Hepatocyte (in vitro differentiated cells): ENCODE results near the gene ARMC10. TPM values are rescaled to one million over a fixed set of nuclear protein-coding genes. Genes with fewer than 3 reads are reported as not detected.
"Not testable (repeated sequence)": the region's sequence is repeated elsewhere in the genome, so short reads cannot be mapped to it uniquely, and the experiment has no call there.

Experiments
- DNase-seq: peaks from one replicate; pipeline ENCODE4 v3.0.0-alpha.2; 2016; ENCODE audit warnings: low spot score
- H2AFZ ChIP-seq: fragments of 200-600 bp; sonication (generic); 2 replicates; pipeline ENCODE4 v1.6.0; 2016; ENCODE audit warnings: antibody characterized with exemption, mild to moderate bottlenecking
- H3K27ac ChIP-seq: fragments of 200-600 bp; sonication (generic); 2 replicates; pipeline ENCODE4 v1.5.1; 2016; ENCODE audit warnings: mild to moderate bottlenecking
- H3K27me3 ChIP-seq: fragments of 200-600 bp; sonication (generic); 2 replicates; pipeline ENCODE4 v1.6.1; 2016
- H3K36me3 ChIP-seq: fragments of 200-600 bp; sonication (generic); replicated peaks from 2 replicates; pipeline ENCODE4 v1.5.1; 2016; ENCODE audit warnings: low read depth; ENCODE audit not compliant: insufficient read depth
- H3K4me1 ChIP-seq: fragments of 200-600 bp; sonication (generic); 2 replicates; pipeline ENCODE4 v1.5.1; 2016; ENCODE audit warnings: mild to moderate bottlenecking, moderate library complexity; ENCODE audit not compliant: insufficient read depth
- H3K4me2 ChIP-seq: fragments of 200-600 bp; sonication (generic); 2 replicates; pipeline ENCODE4 v1.6.0; 2016
- H3K4me3 ChIP-seq: fragments of 200-600 bp; sonication (generic); 2 replicates; pipeline ENCODE4 v1.5.1; 2016; ENCODE audit warnings: mild to moderate bottlenecking
- H3K79me2 ChIP-seq: fragments of 200-600 bp; sonication (generic); 2 replicates; pipeline ENCODE4 v1.6.0; 2017; ENCODE audit warnings: mild to moderate bottlenecking
- H3K9me2 ChIP-seq: fragments of 200-600 bp; sonication (generic); replicated peaks from 2 replicates; pipeline ENCODE4 v1.6.0; 2017; ENCODE audit warnings: mild to moderate bottlenecking; ENCODE audit not compliant: insufficient read depth
- H3K9me3 ChIP-seq: fragments of 200-600 bp; sonication (generic); 2 replicates; pipeline ENCODE4 v1.5.1; 2016; ENCODE audit warnings: low read depth, mild to moderate bottlenecking
- H4K20me1 ChIP-seq: fragments of 200-600 bp; sonication (generic); 2 replicates; pipeline ENCODE4 v1.6.0; 2016; ENCODE audit warnings: mild to moderate bottlenecking; ENCODE audit not compliant: insufficient read depth, poor library complexity, severe bottlenecking
- EZH2 ChIP-seq: fragments of 200-600 bp; sonication (generic); IDR thresholded peaks from 2 replicates; pipeline ENCODE4 v1.6.1; 2016; ENCODE audit warnings: antibody characterized with exemption, mild to moderate bottlenecking, borderline replicate concordance
- EZH2phosphoT487 ChIP-seq: fragments of 200-600 bp; sonication (generic); IDR thresholded peaks from one replicate; pipeline ENCODE4 v1.6.1; 2018; ENCODE audit warnings: antibody characterized with exemption, mild to moderate bottlenecking, low read depth, moderate library complexity; ENCODE audit not compliant: unreplicated experiment, severe bottlenecking
- WGBS: methylation state at CpG from one replicate; pipeline ENCODE4 v1.1.6; 2016; ENCODE audit warnings: low lambda C conversion rate; ENCODE audit errors: missing lambda C conversion rate; 5-methylcytosine and 5-hydroxymethylcytosine counted together
- polyA plus RNA-seq: library from polyadenylated mRNA; unstranded; fragments of >200 nt; fragmentation: Nextera tagmentation; extraction: Ambion mirVana; gene quantifications from 2 replicates; pipeline ENCODE4 v1.2.1, GENCODE V29; 2016
- total RNA-seq: library from RNA; depleted of rRNA; stranded (reverse); fragments of >200 nt; gene quantifications from 2 replicates; pipeline ENCODE4 v1.2.3, GENCODE V29; 2014
- TF ChIP-seq, protein P1 (sequence below): fragments of 200-600 bp; sonication (generic); IDR thresholded peaks from 2 replicates; pipeline ENCODE4 v1.5.1; 2016; ENCODE audit warnings: antibody characterized with exemption, mild to moderate bottlenecking; ENCODE audit not compliant: poor library complexity

Gene ARMC10
- total and polyA plus RNA-seq, 2 experiments from 2014 or later = 27.2 to 33.5 TPM

DNA sequence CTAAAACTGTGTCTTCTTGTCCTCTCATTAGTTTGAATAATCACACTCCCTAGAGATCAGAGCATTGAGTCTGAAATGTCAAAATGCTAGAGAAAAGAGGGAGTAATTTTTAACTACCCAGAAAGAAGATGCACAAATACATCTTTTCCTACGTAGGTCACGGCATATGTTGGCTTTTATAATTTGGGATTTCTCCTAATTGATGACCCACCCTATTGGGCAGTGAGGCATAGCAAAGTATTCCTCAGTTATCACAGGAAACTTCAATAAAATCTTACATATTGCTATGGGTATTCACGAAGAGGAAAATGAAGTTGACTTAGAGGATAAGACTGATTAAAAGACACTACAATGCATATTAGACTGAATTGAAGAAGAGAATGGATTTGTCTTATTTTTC lies 25.4 kb downstream of the ARMC10 start:
- no peaks in the 10 kb centered on the region for H3K79me2 ChIP-seq
- DNase-seq = no peak
- no peak for TF ChIP-seq EZH2
- no peak for TF ChIP-seq EZH2phosphoT487
- TF ChIP-seq, protein P1, sequence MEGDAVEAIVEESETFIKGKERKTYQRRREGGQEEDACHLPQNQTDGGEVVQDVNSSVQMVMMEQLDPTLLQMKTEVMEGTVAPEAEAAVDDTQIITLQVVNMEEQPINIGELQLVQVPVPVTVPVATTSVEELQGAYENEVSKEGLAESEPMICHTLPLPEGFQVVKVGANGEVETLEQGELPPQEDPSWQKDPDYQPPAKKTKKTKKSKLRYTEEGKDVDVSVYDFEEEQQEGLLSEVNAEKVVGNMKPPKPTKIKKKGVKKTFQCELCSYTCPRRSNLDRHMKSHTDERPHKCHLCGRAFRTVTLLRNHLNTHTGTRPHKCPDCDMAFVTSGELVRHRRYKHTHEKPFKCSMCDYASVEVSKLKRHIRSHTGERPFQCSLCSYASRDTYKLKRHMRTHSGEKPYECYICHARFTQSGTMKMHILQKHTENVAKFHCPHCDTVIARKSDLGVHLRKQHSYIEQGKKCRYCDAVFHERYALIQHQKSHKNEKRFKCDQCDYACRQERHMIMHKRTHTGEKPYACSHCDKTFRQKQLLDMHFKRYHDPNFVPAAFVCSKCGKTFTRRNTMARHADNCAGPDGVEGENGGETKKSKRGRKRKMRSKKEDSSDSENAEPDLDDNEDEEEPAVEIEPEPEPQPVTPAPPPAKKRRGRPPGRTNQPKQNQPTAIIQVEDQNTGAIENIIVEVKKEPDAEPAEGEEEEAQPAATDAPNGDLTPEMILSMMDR = no peak
- no peak overlapping the region for H2AFZ ChIP-seq
- H3K27ac ChIP-seq = no peak overlapping the region
- no peaks in the 10 kb centered on the region for H3K9me2 ChIP-seq
- no peaks in the 10 kb centered on the region for H3K27me3 ChIP-seq
- H4K20me1 ChIP-seq = no peaks in the 10 kb centered on the region
- 62% methylated on average over 3 of the region's 3 CpGs for WGBS
- H3K4me3 ChIP-seq = no peak overlapping the region
- no peaks in the 10 kb centered on the region for H3K36me3 ChIP-seq
- H3K4me1 ChIP-seq = no peaks in the 10 kb centered on the region
- H3K4me2 ChIP-seq = no peak overlapping the region
- H3K9me3 ChIP-seq = no peaks in the 10 kb centered on the region

DNA sequence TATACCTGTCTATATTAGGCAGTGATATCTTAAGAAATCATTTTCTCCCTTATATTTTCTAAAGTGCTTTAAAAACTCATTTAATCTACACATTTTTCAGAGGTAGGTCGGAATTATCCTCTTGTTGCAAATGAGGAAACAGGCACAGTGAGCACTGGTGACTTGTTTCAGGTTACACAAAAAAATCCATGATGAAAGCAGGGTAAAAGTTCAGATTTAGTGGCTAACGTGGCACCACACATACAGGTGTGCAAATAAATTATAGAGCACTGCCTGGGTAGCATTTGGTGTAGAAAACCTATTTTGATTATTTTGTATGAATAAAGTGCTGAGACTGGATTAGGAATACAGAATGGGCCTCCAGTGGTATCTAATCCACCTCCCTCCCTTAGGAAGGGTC lies 26.6 kb downstream of the ARMC10 start:
- Histone ChIP-seq H3K79me2 (no peaks in the 10 kb centered on the region), H3K27ac (no peak overlapping the region), H3K4me1 (peaks cover 6% of the 10 kb centered on the region), H3K9me3 (no peaks in the 10 kb centered on the region), H2AFZ (no peak overlapping the region), H3K4me2 (no peak overlapping the region), H3K27me3 (no peaks in the 10 kb centered on the region), H3K36me3 (no peaks in the 10 kb centered on the region), H3K9me2 (no peaks in the 10 kb centered on the region), H3K4me3 (no peak overlapping the region), H4K20me1 (no peaks in the 10 kb centered on the region)
- DNase-seq = no peak
- TF ChIP-seq EZH2phosphoT487 = no peak
- no peak for TF ChIP-seq EZH2
- WGBS = 43% methylated on average over 2 of the region's 2 CpGs

DNA sequence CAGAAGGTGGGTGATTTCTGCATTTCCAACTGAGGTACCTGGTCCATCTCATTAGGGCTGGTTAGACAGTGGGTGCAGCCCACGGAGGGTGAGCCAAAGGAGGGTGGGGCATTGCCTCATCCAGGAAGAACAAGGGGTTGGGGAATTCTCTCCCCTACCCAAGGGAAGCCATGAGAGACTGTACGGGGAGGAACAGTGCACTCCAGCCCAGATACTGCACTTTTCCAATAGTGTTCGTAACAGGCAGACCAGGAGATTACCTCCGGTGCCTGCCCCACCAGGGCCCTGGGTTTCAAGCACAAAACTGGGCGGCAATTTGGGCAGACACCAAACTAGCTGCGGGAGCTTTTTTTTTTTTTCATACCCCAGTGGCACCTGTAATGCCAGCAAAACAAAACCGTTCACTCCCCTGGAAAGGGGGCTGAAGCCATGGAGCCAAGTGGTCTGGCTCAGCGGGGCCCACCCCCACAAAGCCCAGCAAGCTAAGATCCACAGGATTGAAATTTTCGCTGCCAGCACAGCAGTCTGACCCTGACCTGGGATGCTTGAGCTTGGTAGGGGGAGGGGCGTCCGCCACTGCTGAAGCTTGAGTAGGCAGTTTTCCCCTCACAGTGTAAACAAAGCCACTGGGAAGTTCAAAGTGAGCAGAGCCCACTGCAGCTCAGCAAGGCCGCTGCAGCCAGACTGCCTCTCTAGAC lies 31.2 kb downstream of the ARMC10 start:
- peak overlapping the region; percentile 43 for H3K27ac ChIP-seq
- H3K79me2 ChIP-seq = no peaks in the 10 kb centered on the region
- peaks cover 10% of the 10 kb centered on the region for H3K4me1 ChIP-seq
- H3K27me3 ChIP-seq = no peaks in the 10 kb centered on the region
- H3K9me3 ChIP-seq = no peaks in the 10 kb centered on the region
- H3K9me2 ChIP-seq = no peaks in the 10 kb centered on the region
- H3K4me3 ChIP-seq = no peak overlapping the region
- WGBS = 34% methylated on average over 12 of the region's 12 CpGs
- peak overlapping the region; percentile 25 for H3K4me2 ChIP-seq
- peak; percentile 66 for DNase-seq
- H4K20me1 ChIP-seq = no peaks in the 10 kb centered on the region
- H2AFZ ChIP-seq = no peak overlapping the region
- H3K36me3 ChIP-seq = no peaks in the 10 kb centered on the region
- TF ChIP-seq EZH2phosphoT487 (no peak), EZH2 (no peak)
- TF ChIP-seq, protein P1 = no peak

DNA sequence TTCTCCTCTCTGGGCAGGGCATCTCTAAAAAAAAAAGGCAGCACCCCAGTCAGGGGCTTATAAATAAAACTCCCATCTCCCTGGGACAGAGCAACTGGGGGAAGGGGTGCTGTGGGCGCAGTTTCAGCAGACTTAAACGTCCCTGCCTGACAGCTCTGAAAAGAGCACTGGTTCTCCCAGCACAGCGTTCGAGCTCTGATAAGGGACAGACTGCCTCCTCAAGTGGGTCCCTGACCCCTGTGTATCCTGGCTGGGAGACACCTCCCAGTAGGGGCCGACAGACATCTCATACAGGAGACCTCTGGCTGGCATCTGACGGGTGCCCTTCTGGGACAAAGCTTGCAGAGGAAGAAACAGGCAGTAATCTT lies 31.7 kb downstream of the ARMC10 start:
- not testable (repeated sequence) for H3K9me2 ChIP-seq, H4K20me1 ChIP-seq, H3K4me3 ChIP-seq, H3K4me1 ChIP-seq, DNase-seq, H3K79me2 ChIP-seq, H3K27ac ChIP-seq, H3K27me3 ChIP-seq, H2AFZ ChIP-seq, H3K36me3 ChIP-seq, H3K9me3 ChIP-seq
- H3K4me2 ChIP-seq = peak overlapping the region; percentile 25
- 31% methylated on average over 6 of the region's 6 CpGs for WGBS
